ENCODE data around the gene HIF3A. TPM values are rescaled to one million over a fixed set of nuclear protein-coding genes. Genes with fewer than 3 reads are reported as not detected.

Gene HIF3A
- total RNA-seq, 2 experiments from 2014 or later = not detected

GRCh38 chr19:46289724-46290619, 6.9 kb upstream of the HIF3A start:
- intact Hi-C loops (cut with DNase I, micrococcal nuclease) = loop anchor here in 1 of 2 experiments (10.0 kb wide), 1 partner anchor 105 kb away; no protein-coding TSS in a partner anchor
- ATAC-seq (ENCODE audit: poor library complexity) (no peak), DNase-seq (no peak)
- Mint-ChIP-seq H3K4me1 (ENCODE audit: low read depth) (no peaks in the 10 kb centered on the region), H3K9me3 (no peaks in the 10 kb centered on the region), H3K27me3 (peaks cover 16% of the 10 kb centered on the region), H3K36me3 (ENCODE audit: low read depth) (no peaks in the 10 kb centered on the region), H3K27ac (no peak overlapping the region), H3K4me3 (no peak overlapping the region)
- H3K4me3 ChIP-seq (ENCODE audit: low read length) = no peak overlapping the region
- H3K27ac ChIP-seq (ENCODE audit: low read depth in 1 of 2, low read length in 2 of 2) = no peak overlapping the region
- ChIA-PET POLR2A (no interaction called here), CTCF (no interaction called here)
- no peaks in the 10 kb centered on the region for H3K36me3 ChIP-seq (ENCODE audit: insufficient read depth, low read length)
- H3K27me3 ChIP-seq (ENCODE audit: control insufficient read depth in 1 of 2, insufficient read depth in 2 of 2, low read length in 2 of 2) = peaks cover 10% of the 10 kb centered on the region in 2 experiments
- peaks cover 11 to 14% of the 10 kb centered on the region in 2 experiments for H3K9me3 ChIP-seq (ENCODE audit: control insufficient read depth in 1 of 2, insufficient read depth in 1 of 2, low read length in 2 of 2)
- H3K4me1 ChIP-seq (ENCODE audit: insufficient read depth, low read length) = no peaks in the 10 kb centered on the region
- TF ChIP-seq CTCF (IDR thresholded peaks at IDR 0.05) = no peak

- TF ChIP-seq CTCF (IDR thresholded peaks at IDR 0.05) = no peak
- ATAC-seq (ENCODE audit: poor library complexity) (no peak), DNase-seq (no peak)
- POLR2A ChIA-PET = no interaction called here
- CTCF ChIA-PET = no interaction called here
- Histone ChIP-seq H3K36me3 (ENCODE audit: insufficient read depth, low read length) (no peaks in the 10 kb centered on the region), H3K4me1 (ENCODE audit: insufficient read depth, low read length) (peaks cover 3% of the 10 kb centered on the region), H3K27me3 (ENCODE audit: control insufficient read depth in 1 of 2, insufficient read depth in 2 of 2, low read length in 2 of 2) (peaks cover 22 to 28% of the 10 kb centered on the region in 2 experiments), H3K27ac (ENCODE audit: low read depth in 1 of 2, low read length in 2 of 2) (no peak overlapping the region), H3K4me3 (ENCODE audit: low read length) (no peak overlapping the region), H3K9me3 (ENCODE audit: control insufficient read depth in 1 of 2, insufficient read depth in 1 of 2, low read length in 2 of 2) (peaks cover 11 to 14% of the 10 kb centered on the region in 2 experiments)
- H3K27ac Mint-ChIP-seq = no peak overlapping the region
- intact Hi-C loops (cut with DNase I, micrococcal nuclease) = no loop called here
- no peaks in the 10 kb centered on the region for H3K36me3 Mint-ChIP-seq (ENCODE audit: low read depth)
- H3K27me3 Mint-ChIP-seq = peaks cover 34% of the 10 kb centered on the region
- H3K4me3 Mint-ChIP-seq = no peak overlapping the region
- H3K4me1 Mint-ChIP-seq (ENCODE audit: low read depth) = no peaks in the 10 kb centered on the region
- H3K9me3 Mint-ChIP-seq = no peaks in the 10 kb centered on the region
These were observed 5.0 kb upstream of the HIF3A start for GRCh38 chr19:46291829-46292228.

GRCh38 chr19:46294494-46294893, 2.3 kb upstream of the HIF3A start:
- ATAC-seq (ENCODE audit: poor library complexity) (no peak), DNase-seq (no peak)
- peaks cover 3% of the 10 kb centered on the region for H3K4me1 ChIP-seq (ENCODE audit: insufficient read depth, low read length)
- CTCF ChIA-PET = interaction anchor here (1.1 kb wide), 1 partner anchor 14 kb away, joined by 3 read pairs; no protein-coding TSS in a partner anchor
- no peaks in the 10 kb centered on the region for H3K36me3 Mint-ChIP-seq (ENCODE audit: low read depth)
- H3K9me3 ChIP-seq (ENCODE audit: control insufficient read depth in 1 of 2, insufficient read depth in 1 of 2, low read length in 2 of 2) = peaks cover 11 to 23% of the 10 kb centered on the region in 2 experiments
- no peak overlapping the region for H3K4me3 Mint-ChIP-seq
- no peak overlapping the region for H3K27ac ChIP-seq (ENCODE audit: low read depth in 1 of 2, low read length in 2 of 2)
- H3K27me3 ChIP-seq (ENCODE audit: control insufficient read depth in 1 of 2, insufficient read depth in 2 of 2, low read length in 2 of 2) = peaks cover 33 to 47% of the 10 kb centered on the region in 2 experiments
- peaks cover 4% of the 10 kb centered on the region for H3K4me1 Mint-ChIP-seq (ENCODE audit: low read depth)
- no peak overlapping the region for H3K27ac Mint-ChIP-seq
- peaks cover 43% of the 10 kb centered on the region for H3K27me3 Mint-ChIP-seq
- H3K36me3 ChIP-seq (ENCODE audit: insufficient read depth, low read length) = no peaks in the 10 kb centered on the region
- intact Hi-C loops (cut with DNase I, micrococcal nuclease) = no loop called here
- no peaks in the 10 kb centered on the region for H3K9me3 Mint-ChIP-seq
- no peak for TF ChIP-seq CTCF (IDR thresholded peaks at IDR 0.05)
- no peak overlapping the region for H3K4me3 ChIP-seq (ENCODE audit: low read length)
- POLR2A ChIA-PET = no interaction called here

Measured in CD4-positive, alpha-beta T cell (primary cell).